HepG2 (cell line): Measurements from ENCODE around the gene ADAM22. TPM values are rescaled to one million over a fixed set of nuclear protein-coding genes. Genes with fewer than 3 reads are reported as not detected.
"Not testable (repeated sequence)": the region's sequence is repeated elsewhere in the genome, so short reads cannot be mapped to it uniquely, and the experiment has no call there.

Source experiments
- ATAC-seq: fragments of 200-7000 bp; cut with Tn5 transposase; 3 replicates; pipeline ENCODE4 v1.9.1; 2020; ENCODE audit warnings: mild to moderate bottlenecking, moderate library complexity
- BruUV-seq: library from RNA; stranded (reverse); fragments of 400-500 nt; replicated peaks from 2 replicates; lab custom pipeline; 2021; lab: Mats Ljungman, UMichigan
- CTCF ChIA-PET: fragments of 300-600 bp; formaldehyde crosslinking; extraction: SDS; loops from one replicate; lab custom pipeline; 2021; ENCODE audit warnings: low total read pairs, inconsistent platforms, low intra/inter-chr PET ratio; lab: Yijun Ruan, JAX
- POLR2A ChIA-PET: fragments of 350-600 bp; sonication (Branson Sonifier 250); formaldehyde crosslinking; loops from one replicate; lab custom pipeline; 2020; ENCODE audit warnings: antibody characterized with exemption, inconsistent platforms; lab: Yijun Ruan, JAX
- DNase-seq: peaks from one replicate; pipeline ENCODE4 v3.0.0-alpha.2; 2015; ENCODE audit warnings: low spot score
- FAIRE-seq: peaks from 3 replicates; lab custom pipeline; 2011; peaks lifted over from hg19 to GRCh38; lab: Jason Lieb, UNC
- H2AFZ ChIP-seq: one replicate; pipeline ENCODE4 v1.6.1; 2011; ENCODE audit warnings: low read length, inconsistent platforms
- H3K27ac ChIP-seq: fragments of 300-600 bp; 3 replicates; pipeline ENCODE4 v1.8.0; 2011; ENCODE audit warnings: mixed run types, mild to moderate bottlenecking, mixed read lengths, low read length, inconsistent platforms; ENCODE audit not compliant: insufficient read depth; ENCODE audit errors: extremely low read length
- H3K27me3 ChIP-seq, 2 experiments: fragments of 200-600 bp in 1 of 2; 2 replicates in 1 of 2; 3 replicates in 1 of 2; pipeline versions ENCODE4 v1.6.0 to v1.8.0; 2011; ENCODE audit warnings: low read length in 2 of 2, mild to moderate bottlenecking in 2 of 2, moderate library complexity in 2 of 2, inconsistent platforms in 1 of 2; ENCODE audit not compliant: insufficient read depth in 2 of 2, control insufficient read depth in 1 of 2
- H3K36me3 ChIP-seq, 2 experiments: fragments of 200-600 bp in 1 of 2; replicated peaks in 1 of 2; 2 replicates in 1 of 2; 3 replicates in 1 of 2; pipeline versions ENCODE4 v1.5.1 to v1.8.0; 2011; ENCODE audit warnings: low read length in 2 of 2, inconsistent platforms in 1 of 2; ENCODE audit not compliant: insufficient read depth in 2 of 2, control insufficient read depth in 1 of 2
- H3K4me1 ChIP-seq: 2 replicates; pipeline ENCODE4 v1.5.1; 2012; ENCODE audit warnings: low read length, inconsistent platforms; ENCODE audit not compliant: insufficient read depth
- H3K4me2 ChIP-seq: 2 replicates; pipeline ENCODE4 v1.6.0; 2011; ENCODE audit warnings: low read depth, low read length, inconsistent platforms
- H3K4me3 ChIP-seq, 3 experiments: fragments of 200-600 bp in 1 of 3; sonication (generic), shearing (Covaris generic) in 1 of 3; replicated peaks in 1 of 3; 2 replicates each; pipeline ENCODE4 v1.5.1; 2011 to 2016; ENCODE audit warnings: low read length in 3 of 3, inconsistent platforms in 2 of 3, low read depth in 2 of 3, mild to moderate bottlenecking in 2 of 3, control low read depth in 1 of 3, mixed read lengths in 1 of 3; ENCODE audit not compliant: insufficient read depth in 1 of 3
- H3K79me2 ChIP-seq: one replicate; pipeline ENCODE4 v1.6.1; 2011; ENCODE audit warnings: low read length, inconsistent platforms; ENCODE audit not compliant: insufficient read depth
- H3K9ac ChIP-seq: 2 replicates; pipeline ENCODE4 v1.6.0; 2011; ENCODE audit warnings: mild to moderate bottlenecking, low read depth, low read length, inconsistent platforms; ENCODE audit not compliant: insufficient read depth
- H3K9me3 ChIP-seq: 2 replicates; pipeline ENCODE4 v1.5.1; 2012; ENCODE audit warnings: mild to moderate bottlenecking, low read length
- H4K20me1 ChIP-seq: 2 replicates; pipeline ENCODE4 v1.6.0; 2011; ENCODE audit warnings: inconsistent platforms, mild to moderate bottlenecking, low read length, moderate library complexity; ENCODE audit not compliant: insufficient read depth
- ATF2 ChIP-seq: sonication (generic); formaldehyde crosslinking; IDR thresholded peaks from 2 replicates; pipeline ENCODE4 v1.4.0; 2020; ENCODE audit warnings: missing genetic modification reagents
- MNT ChIP-seq: fragments of 450-650 bp; IDR thresholded peaks from 2 replicates; pipeline ENCODE4 v1.6.1; 2016
- ZXDC ChIP-seq: sonication (generic); formaldehyde crosslinking; IDR thresholded peaks from 2 replicates; pipeline ENCODE4 v1.5.0; 2020; ENCODE audit warnings: mild to moderate bottlenecking, missing genetic modification reagents
- WGBS: methylation state at CpG from one replicate; pipeline ENCODE4 v1.1.6; 2017; ENCODE audit warnings: low lambda C conversion rate; 5-methylcytosine and 5-hydroxymethylcytosine counted together
- in situ Hi-C: cut with HindIII; loops from 2 replicates; pipeline ENCODE4 v1.10.0; 2017; ENCODE audit warnings: low pct_unique_long_range_greater_than_20kb; ENCODE audit not compliant: extremely low pct_ligation_motif_present
- intact Hi-C: fragments of 100-400 bp; cut with micrococcal nuclease; formaldehyde crosslinking; loops from one replicate; pipeline ENCODE4 v1.10.0; 2022; ENCODE audit not compliant: unreplicated experiment
- polyA plus RNA-seq, 8 experiments: library from polyadenylated mRNA; depleted of rRNA in 3 of 8; stranded (reverse) in 7 of 8; unstranded in 1 of 8; fragments of >200 nt; fragmentation: Illumina TruSeq in 4 of 8; extraction: Trizol in 4 of 8; gene quantifications; 2 replicates each; pipeline versions ENCODE4 v1.2.1 to v1.2.3, GENCODE V29; 2011 to 2016; ENCODE audit warnings: low read depth in 4 of 8, missing spikeins in 1 of 8, mixed read lengths in 1 of 8; ENCODE audit not compliant: insufficient read depth in 1 of 8
- total RNA-seq, 5 experiments: library from RNA; depleted of rRNA; stranded (reverse); fragments of >200 nt; fragmentation: Illumina TruSeq; extraction: Trizol; gene quantifications; 2 replicates each; pipeline ENCODE4 v1.2.3, GENCODE V29; 2016; ENCODE audit warnings: low read depth in 1 of 5

ADAM22 gene
- total and polyA plus RNA-seq, 2 of the 13 experiments (the other 11 are each of a cell fraction or from before 2014, with no cell fraction given), result 1.9 to 6.7 TPM

- TF ChIP-seq ATF2 (CRISPR knock-in tag) (no peak), ZXDC (CRISPR knock-in tag) (no peak), MNT (no peak)
- TF ChIP-seq, all 625 proteins: peak for 0
Observed at GRCh38 chr7:87920578-87920977, 13.5 kb upstream of the ADAM22 start (continued).

GRCh38 chr7:87922759-87923395 is 11.2 kb upstream of the ADAM22 start:
- H3K27me3 ChIP-seq, H3K9me3 ChIP-seq, H3K4me3 ChIP-seq, H3K9ac ChIP-seq, POLR2A ChIA-PET, ATAC-seq, BruUV-seq, in situ Hi-C loops, H4K20me1 ChIP-seq, FAIRE-seq, H3K27ac ChIP-seq, CTCF ChIA-PET, H3K36me3 ChIP-seq, H2AFZ ChIP-seq, H3K79me2 ChIP-seq, H3K4me2 ChIP-seq, intact Hi-C loops, DNase-seq: not testable (repeated sequence)
- peaks cover 11% of the 10 kb centered on the region for H3K4me1 ChIP-seq
- WGBS, result 51% methylated on average over 8 of the region's 8 CpGs
